HG03060 (cell line): ENCODE measurements around the gene RBM23.
"Not testable (repeated sequence)": the region's sequence is repeated elsewhere in the genome, so short reads cannot be mapped to it uniquely, and the experiment has no call there.

Experiments used
- ATAC-seq: cut with Tn5 transposase; IDR thresholded peaks from one replicate; pipeline ENCODE4 v1.9.1; 2021; ENCODE audit warnings: low read depth, moderate number of reproducible peaks; ENCODE audit not compliant: unreplicated experiment

The RBM23 gene

GRCh38 chr14:22870811-22871223 is 48.1 kb downstream of the RBM23 start:
- ATAC-seq, result peak; percentile 37

DNA sequence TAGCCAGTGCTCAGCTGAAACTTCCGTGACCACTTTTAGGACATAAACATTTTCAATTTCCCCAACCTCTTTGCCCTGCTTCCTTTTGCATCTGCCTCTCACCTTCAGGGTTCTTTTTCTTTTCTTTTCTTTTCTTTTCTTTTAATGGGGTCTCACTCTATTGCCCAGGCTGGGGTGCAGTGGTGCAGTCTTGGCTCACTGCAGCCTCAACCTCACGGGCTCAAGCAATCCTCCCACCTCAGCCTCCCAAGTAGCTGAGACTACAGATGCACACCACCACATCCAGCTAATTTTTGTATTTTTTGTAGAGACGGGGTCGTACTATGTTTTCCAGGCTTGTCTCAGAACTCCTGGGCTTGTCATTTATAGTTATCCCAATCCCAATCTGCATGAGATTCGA is 52.1 kb downstream of the RBM23 start:
- no peak for ATAC-seq

DNA sequence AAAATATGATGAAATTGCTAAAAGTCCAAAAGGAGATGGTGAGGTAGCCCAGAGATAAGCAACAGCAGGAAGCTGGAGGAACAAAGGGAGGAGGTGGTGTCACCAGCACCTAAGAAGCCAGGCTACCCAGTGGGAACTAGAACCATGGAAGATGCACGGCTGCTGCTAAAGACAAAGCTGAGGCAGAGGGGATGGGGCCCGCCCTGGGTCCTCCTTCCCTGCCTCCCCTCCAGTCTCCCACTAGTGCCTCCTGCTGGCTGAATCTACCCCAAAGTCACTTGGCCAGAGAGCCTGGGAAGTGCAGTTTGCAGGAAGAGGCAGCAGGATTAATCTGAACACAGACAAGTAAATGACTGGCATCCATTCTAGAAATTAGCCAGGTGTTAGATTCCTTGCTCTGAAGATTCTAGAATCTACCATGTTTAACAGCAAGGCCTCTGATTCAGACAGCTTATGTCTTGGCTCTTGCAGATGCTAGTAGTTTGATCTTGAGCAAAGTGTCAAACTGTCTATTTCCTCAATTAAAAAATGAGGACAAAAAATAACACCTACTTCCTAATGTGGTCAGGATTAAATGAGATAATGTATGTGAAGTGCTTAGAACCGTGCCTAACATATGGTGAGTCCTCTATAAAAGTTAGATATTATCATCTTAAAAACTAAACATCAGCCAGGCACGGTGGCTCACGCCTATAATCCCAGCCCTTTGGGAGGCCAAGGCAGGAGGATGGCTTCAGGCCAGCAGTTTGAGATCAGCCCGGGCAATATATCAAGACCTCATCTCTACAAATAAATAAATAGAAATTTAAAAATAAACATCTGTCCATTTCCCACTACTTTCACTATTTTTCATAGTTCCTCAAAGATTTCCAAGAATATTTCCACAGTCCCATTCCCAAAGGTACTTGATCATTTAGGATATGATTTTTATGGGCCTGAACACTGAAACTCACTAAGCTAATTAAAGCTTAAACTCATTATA is 53.2 kb downstream of the RBM23 start:
- no peak for ATAC-seq

DNA sequence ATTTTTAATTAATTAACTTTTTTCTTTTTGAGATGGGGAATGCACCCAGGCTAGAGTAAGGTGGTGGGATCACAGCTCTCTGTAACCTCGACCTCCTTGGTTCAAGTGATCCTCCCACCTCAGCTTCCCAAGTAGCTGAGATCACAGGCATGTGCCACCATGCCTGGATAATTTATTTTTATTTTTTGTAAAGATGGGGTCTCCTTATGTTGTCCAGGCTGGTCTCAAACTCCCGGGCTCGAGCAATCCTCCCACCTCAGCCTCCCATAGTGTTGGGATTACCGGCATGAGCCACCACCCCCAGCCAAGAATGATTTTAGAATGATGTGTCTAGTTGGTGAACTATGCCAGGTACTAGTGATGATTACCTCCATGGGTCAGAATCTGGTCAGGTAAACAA is 54.0 kb downstream of the RBM23 start:
- no peak for ATAC-seq

DNA sequence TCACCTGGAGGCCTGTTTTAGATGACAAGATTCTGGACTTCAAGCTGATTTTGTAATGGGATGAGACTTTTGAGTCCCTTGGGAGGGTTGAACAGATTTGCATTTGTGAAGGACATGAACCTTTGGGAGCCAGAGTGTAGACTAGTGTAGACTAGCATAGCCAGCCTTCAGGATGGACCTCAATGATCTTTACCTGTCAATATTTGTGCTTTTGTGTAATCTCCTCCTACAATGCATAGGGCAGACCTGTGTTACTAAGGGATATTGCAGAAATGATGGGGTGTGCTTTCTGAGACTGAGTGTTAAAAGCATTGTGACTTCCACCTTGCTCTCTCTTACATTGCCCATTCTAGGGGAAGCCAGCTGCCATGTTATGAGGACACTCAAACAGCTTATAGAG is 57.3 kb downstream of the RBM23 start:
- ATAC-seq, result no peak

GRCh38 chr14:22860377-22860776 is 58.6 kb downstream of the RBM23 start:
- ATAC-seq, result not testable (repeated sequence)

DNA sequence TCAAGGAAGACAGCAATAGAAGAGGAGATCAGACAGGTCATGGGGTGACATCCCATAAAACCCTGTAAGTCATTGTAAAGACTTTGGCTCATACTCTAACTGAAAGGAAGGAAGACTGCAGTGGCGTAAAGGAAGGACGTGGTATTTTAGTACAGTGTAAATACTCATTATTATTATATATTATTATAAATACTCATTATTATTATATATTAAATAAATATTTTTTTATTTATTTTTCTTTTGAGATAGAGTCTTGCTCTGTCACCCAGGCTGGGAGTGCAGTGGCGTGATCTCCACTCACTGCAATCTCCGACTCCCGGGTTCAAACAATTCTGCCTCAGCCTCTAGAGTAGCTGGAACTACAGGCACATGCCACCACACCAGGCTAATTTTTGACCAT is 62.5 kb downstream of the RBM23 start:
- no peak for ATAC-seq

GRCh38 chr14:22854963-22855724 is 63.8 kb downstream of the RBM23 start:
- no peak for ATAC-seq

DNA sequence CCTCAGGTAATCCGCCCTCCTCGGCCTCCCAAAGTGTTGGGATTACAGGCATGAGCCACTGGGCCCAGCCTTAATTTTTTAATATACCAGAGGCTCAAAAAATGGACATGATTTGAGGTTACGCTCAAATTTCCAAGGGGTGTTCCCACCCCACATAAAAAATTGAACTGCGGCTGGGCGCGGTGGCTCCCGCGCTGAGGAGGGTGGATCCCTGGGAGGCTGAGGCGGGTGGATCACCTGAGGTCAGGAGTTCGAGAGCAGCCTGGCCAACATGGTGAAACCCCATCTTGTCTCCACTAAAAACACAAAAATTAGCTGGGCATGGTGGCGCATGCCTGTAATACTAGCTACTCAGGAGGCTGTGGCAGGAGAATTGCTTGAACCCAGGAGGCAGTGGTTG is 64.7 kb downstream of the RBM23 start:
- not testable (repeated sequence) for ATAC-seq

GRCh38 chr14:22852940-22853767 is 65.8 kb downstream of the RBM23 start:
- no peak for ATAC-seq

GRCh38 chr14:22852599-22852939 is 66.4 kb downstream of the RBM23 start:
- no peak for ATAC-seq

GRCh38 chr14:22852178-22852577 is 66.8 kb downstream of the RBM23 start:
- ATAC-seq, result not testable (repeated sequence)

GRCh38 chr14:22850944-22851764 is 67.8 kb downstream of the RBM23 start:
- no peak for ATAC-seq

- ATAC-seq, result no peak
Measured at GRCh38 chr14:22849212-22849819, 69.6 kb downstream of the RBM23 start.

DNA sequence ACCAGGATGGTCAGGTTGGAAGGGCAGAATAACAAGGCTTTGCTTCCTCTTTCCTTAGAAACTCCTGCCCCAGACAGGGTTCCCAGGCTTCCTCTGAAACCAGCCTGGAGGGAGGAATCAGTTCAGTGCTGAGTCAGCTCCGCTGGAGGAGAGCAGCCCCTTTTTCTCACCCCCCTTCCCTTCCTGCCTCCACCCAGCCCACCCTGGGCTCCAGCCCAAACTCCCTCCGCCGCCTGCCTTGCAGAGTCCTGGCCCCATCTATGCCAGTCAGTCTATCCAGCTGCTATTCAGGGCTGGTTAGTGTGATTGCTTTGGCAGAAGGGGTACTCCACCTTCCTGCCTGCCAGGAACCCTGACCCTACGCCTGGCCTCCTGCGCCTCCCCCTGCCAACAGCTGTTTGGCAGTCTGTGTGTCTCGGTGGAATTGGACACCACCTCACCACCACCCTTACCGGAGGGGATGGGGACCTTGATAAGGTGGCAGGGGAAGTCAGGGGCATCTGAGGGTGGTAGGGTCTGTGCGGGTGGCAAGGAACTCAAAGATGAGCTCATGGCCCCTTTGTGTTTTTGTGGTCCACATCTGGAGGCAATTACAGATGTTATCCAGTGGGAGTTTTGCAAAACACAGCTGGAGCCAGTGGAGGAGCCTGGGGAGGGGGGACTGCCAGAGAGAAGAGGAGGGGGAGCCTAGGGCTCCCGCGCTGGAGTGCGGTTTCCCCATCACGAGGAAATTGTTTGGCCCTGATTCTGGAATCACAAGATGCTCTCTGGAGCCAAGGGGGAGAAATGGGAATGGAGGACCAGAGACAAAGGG is 70.4 kb downstream of the RBM23 start:
- no peak for ATAC-seq

DNA sequence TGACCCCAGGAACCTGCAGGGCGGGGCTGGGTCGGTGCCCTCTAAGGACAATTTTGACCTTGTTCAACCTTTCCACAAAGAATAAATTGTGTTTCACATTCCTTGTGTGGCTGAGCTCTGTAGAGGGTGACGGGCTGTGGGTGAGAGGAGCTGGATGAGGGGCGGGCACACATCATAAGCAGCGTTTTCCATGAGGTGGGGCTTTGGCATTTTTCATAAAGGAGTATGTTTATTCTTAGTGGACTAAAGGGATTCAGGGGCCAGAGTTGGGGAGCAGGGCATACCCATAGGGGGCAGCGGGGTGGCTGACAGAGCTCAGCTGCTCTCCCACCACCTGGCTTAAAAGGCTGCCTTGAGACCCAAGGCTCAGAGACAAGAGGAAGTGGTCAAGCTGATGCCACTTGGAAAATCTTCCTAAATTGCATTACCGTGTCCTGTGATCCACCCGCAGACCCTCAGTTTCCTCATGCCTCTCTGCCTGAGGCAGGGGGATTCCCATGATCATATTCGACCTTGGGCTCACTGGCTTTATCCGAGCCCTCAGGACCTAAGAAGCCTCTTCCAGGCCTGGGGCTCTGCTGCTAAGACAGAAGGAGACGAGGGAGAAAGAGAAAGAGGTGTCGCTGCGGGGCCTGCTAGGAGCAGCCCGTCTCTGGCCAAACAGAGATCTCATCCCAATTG is 71.1 kb downstream of the RBM23 start:
- no peak for ATAC-seq

- ATAC-seq, result no peak
Measured at GRCh38 chr14:22846811-22847307, 72.1 kb downstream of the RBM23 start.
